MM.1S (cell line): ENCODE data around the gene PTPRB.

Experiments
- EZH2 ChIP-seq: fragments of 300-600 bp; sonication (generic); optimal IDR thresholded peaks from 2 replicates; pipeline ENCODE3; 2017; ENCODE audit warnings: low read depth, mild to moderate bottlenecking, antibody characterized with exemption, low read length, mixed read lengths
- EZH2phosphoT487 ChIP-seq: fragments of 300-600 bp; sonication (generic); IDR thresholded peaks from 2 replicates; pipeline ENCODE4 v1.6.1; 2018; ENCODE audit warnings: antibody characterized with exemption, low read length
- TF ChIP-seq, protein P1 (sequence below): fragments of 300-600 bp; sonication (generic); IDR thresholded peaks from 2 replicates; pipeline ENCODE4 v1.5.1; 2016; ENCODE audit warnings: antibody characterized with exemption, low read length, mixed read lengths

DNA sequence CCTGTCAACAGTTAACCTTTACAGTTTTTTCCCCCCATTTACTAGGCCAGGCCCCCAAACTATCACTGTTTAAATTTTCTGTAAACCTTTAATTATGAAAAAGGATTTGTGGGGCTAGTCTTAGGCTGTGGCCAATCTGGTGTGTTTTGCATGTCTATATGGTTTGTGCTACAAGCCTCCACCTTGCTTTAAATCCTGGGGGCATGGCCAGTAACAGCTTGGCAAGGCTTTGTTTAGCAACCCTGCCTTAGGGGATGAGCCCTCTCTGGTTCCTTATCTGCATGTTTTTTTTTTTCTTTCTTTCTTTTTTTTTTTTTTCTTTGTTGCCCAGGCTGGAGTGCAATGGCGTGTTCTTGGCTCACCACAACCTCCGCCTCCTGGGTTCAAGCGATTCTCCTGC, 168.5 kb downstream of the PTPRB start:
- TF ChIP-seq, protein P1, sequence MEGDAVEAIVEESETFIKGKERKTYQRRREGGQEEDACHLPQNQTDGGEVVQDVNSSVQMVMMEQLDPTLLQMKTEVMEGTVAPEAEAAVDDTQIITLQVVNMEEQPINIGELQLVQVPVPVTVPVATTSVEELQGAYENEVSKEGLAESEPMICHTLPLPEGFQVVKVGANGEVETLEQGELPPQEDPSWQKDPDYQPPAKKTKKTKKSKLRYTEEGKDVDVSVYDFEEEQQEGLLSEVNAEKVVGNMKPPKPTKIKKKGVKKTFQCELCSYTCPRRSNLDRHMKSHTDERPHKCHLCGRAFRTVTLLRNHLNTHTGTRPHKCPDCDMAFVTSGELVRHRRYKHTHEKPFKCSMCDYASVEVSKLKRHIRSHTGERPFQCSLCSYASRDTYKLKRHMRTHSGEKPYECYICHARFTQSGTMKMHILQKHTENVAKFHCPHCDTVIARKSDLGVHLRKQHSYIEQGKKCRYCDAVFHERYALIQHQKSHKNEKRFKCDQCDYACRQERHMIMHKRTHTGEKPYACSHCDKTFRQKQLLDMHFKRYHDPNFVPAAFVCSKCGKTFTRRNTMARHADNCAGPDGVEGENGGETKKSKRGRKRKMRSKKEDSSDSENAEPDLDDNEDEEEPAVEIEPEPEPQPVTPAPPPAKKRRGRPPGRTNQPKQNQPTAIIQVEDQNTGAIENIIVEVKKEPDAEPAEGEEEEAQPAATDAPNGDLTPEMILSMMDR = no peak
- TF ChIP-seq EZH2 (no peak), EZH2phosphoT487 (no peak)
